HCT116 (cell line): ENCODE data around the gene SLC46A3. TPM values are rescaled to one million over a fixed set of nuclear protein-coding genes. Genes with fewer than 3 reads are reported as not detected.

ENCODE experiments used
- EZH2phosphoT487 ChIP-seq: fragments of 200-600 bp; IDR thresholded peaks from 2 replicates; pipeline ENCODE4 v1.6.1; 2018; ENCODE audit warnings: antibody characterized with exemption, borderline replicate concordance
- FOSL1 ChIP-seq: IDR thresholded peaks from 2 replicates; pipeline ENCODE4 v1.6.1; 2012; ENCODE audit warnings: low read depth
- JUND ChIP-seq: IDR thresholded peaks from 2 replicates; pipeline ENCODE4 v1.6.1; 2012
- RAD21 ChIP-seq: IDR thresholded peaks from 2 replicates; pipeline ENCODE4 v1.6.1; 2012; ENCODE audit warnings: low read depth, mild to moderate bottlenecking
- REST ChIP-seq: IDR thresholded peaks from 2 replicates; pipeline ENCODE4 v1.6.1; 2012; ENCODE audit warnings: low read depth
- TCF7L2 ChIP-seq: IDR thresholded peaks from 2 replicates; pipeline ENCODE4 v1.7.0; 2011; ENCODE audit warnings: borderline replicate concordance, inconsistent platforms; ENCODE audit not compliant: insufficient read depth, insufficient read length; ENCODE audit errors: extremely low read depth
- ZFX ChIP-seq: fragments of 450-650 bp; IDR thresholded peaks from 2 replicates; pipeline ENCODE4 v1.6.1; 2017
- total RNA-seq: library from RNA; stranded (reverse); gene quantifications from one replicate; pipeline ENCODE4 v1.2.1, GENCODE V29; 2021; ENCODE audit not compliant: unreplicated experiment
- TF ChIP-seq, protein P1 (sequence below): IDR thresholded peaks from 2 replicates; pipeline ENCODE4 v1.6.1; 2011; ENCODE audit warnings: mild to moderate bottlenecking, low read length, moderate library complexity; ENCODE audit not compliant: insufficient replicate concordance; ENCODE audit errors: extremely low read depth

Gene SLC46A3
- total RNA-seq, 1 experiment from 2014 or later, result 0.93 TPM

DNA sequence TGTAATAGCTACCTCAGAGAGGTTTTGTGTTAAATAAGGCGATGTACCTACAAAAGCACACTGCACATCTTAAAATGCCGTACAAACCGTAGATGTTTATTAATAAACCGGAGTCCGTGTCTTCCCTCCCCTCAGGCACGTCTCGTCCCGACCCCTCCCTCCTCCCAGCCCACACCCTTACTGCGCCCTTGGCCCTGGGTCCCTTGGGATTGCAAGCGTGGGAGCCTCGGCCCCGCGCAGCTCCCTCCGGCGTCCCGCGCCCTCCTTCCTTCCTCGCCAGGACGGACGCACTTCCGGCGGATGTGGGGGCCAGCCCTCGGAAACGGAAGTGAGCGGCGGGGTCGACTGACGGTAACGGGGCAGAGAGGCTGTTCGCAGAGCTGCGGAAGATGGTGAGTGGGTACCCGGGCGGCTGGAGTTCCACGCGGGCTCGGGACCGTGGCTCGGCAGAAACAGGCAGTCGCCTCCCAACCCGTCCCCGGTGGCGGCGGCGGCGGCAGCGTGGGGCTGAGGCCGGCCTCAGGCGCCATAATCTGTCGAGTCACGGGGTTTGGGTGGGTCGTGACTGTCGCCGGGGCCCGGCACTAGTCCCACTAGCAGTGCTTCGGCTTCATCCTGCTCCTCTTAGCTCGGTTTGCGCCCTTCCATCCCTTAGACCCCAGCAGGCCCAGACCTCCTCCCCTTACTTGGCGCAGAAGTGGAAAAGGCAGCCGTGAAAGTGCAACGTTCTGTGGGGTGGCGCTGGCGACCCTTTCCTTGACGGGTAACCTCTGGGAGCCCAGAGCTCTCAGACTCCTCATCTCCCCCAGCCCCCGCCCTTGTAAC is 59.8 kb downstream of the SLC46A3 start, which contains the start of gene POMP (continued):
- no peak for TF ChIP-seq TCF7L2
- TF ChIP-seq ZFX, result peak; percentile 61
- TF ChIP-seq RAD21, result no peak
- no peak for TF ChIP-seq JUND
- TF ChIP-seq REST, result no peak
- TF ChIP-seq, protein P1, sequence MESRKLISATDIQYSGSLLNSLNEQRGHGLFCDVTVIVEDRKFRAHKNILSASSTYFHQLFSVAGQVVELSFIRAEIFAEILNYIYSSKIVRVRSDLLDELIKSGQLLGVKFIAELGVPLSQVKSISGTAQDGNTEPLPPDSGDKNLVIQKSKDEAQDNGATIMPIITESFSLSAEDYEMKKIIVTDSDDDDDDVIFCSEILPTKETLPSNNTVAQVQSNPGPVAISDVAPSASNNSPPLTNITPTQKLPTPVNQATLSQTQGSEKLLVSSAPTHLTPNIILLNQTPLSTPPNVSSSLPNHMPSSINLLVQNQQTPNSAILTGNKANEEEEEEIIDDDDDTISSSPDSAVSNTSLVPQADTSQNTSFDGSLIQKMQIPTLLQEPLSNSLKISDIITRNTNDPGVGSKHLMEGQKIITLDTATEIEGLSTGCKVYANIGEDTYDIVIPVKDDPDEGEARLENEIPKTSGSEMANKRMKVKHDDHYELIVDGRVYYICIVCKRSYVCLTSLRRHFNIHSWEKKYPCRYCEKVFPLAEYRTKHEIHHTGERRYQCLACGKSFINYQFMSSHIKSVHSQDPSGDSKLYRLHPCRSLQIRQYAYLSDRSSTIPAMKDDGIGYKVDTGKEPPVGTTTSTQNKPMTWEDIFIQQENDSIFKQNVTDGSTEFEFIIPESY, result no peak
- no peak for TF ChIP-seq FOSL1
- no peak for TF ChIP-seq EZH2phosphoT487
- TF ChIP-seq, all 23 proteins: peak for 8
